IMR-90 (cell line): ENCODE data around the gene FCN1. TPM values are rescaled to one million over a fixed set of nuclear protein-coding genes. Genes with fewer than 3 reads are reported as not detected.

Source experiments
- ATAC-seq: fragments of 200-7000 bp; cut with Tn5 transposase; 2 replicates; pipeline ENCODE4 v1.9.1; 2020; ENCODE audit warnings: low read depth, mild to moderate bottlenecking, moderate library complexity
- BruUV-seq: library from RNA; stranded (reverse); fragments of 400-500 nt; replicated peaks from 2 replicates; lab custom pipeline; 2021; lab: Mats Ljungman, UMichigan
- CTCF ChIA-PET: fragments of 300-600 bp; formaldehyde crosslinking; extraction: SDS; loops from one replicate; lab custom pipeline; 2021; ENCODE audit warnings: antibody characterized with exemption; lab: Yijun Ruan, JAX
- POLR2A ChIA-PET: fragments of 300-600 bp; sonication (Branson Sonifier 250); formaldehyde crosslinking; loops from one replicate; lab custom pipeline; 2022; ENCODE audit warnings: antibody characterized with exemption; ENCODE audit not compliant: unreplicated experiment; lab: Charles Lee
- DNase-seq: peaks from one replicate; pipeline ENCODE4 v3.0.0; 2013
- H2AFZ ChIP-seq: replicated peaks from 2 replicates; pipeline ENCODE3; 2013; ENCODE audit warnings: low read length, mild to moderate bottlenecking; ENCODE audit not compliant: poor library complexity
- H2AK5ac ChIP-seq: 2 replicates; pipeline ENCODE4 v1.6.1; 2013; ENCODE audit warnings: low read depth, low read length, inconsistent platforms
- H2AK9ac ChIP-seq: replicated peaks from 2 replicates; pipeline ENCODE3; 2013; ENCODE audit warnings: mild to moderate bottlenecking, low read depth, low read length, moderate library complexity; ENCODE audit not compliant: poor library complexity
- H2BK120ac ChIP-seq: 2 replicates; pipeline ENCODE4 v1.6.1; 2013; ENCODE audit warnings: low read depth, low read length, inconsistent platforms
- H2BK15ac ChIP-seq: 3 replicates; pipeline ENCODE4 v1.6.1; 2013; ENCODE audit warnings: low read depth, low read length, inconsistent platforms
- H2BK20ac ChIP-seq: 2 replicates; pipeline ENCODE4 v1.6.1; 2013; ENCODE audit warnings: low read depth, mild to moderate bottlenecking, inconsistent platforms, low read length, moderate library complexity
- H2BK5ac ChIP-seq: 2 replicates; pipeline ENCODE4 v1.6.1; 2013; ENCODE audit warnings: mild to moderate bottlenecking, low read depth, low read length, inconsistent platforms; ENCODE audit not compliant: poor library complexity, severe bottlenecking
- H3K14ac ChIP-seq: replicated peaks from 2 replicates; pipeline ENCODE4 v1.6.1; 2013; ENCODE audit warnings: low read depth, low read length, inconsistent platforms
- H3K18ac ChIP-seq: 2 replicates; pipeline ENCODE4 v1.6.1; 2013; ENCODE audit warnings: low read depth, low read length, control low read depth
- H3K23ac ChIP-seq: 2 replicates; pipeline ENCODE4 v1.6.1; 2013; ENCODE audit warnings: low read depth, low read length, inconsistent platforms
- H3K27ac ChIP-seq: 2 replicates; pipeline ENCODE4 v1.5.1; 2013; ENCODE audit warnings: mild to moderate bottlenecking, control low read depth, low read length; ENCODE audit not compliant: insufficient read depth
- H3K27me3 ChIP-seq: 2 replicates; pipeline ENCODE4 v1.6.1; 2013; ENCODE audit warnings: low read length; ENCODE audit not compliant: control insufficient read depth, insufficient read depth
- H3K36me3 ChIP-seq: 2 replicates; pipeline ENCODE4 v1.6.1; 2013; ENCODE audit warnings: low read length, mixed read lengths; ENCODE audit not compliant: control insufficient read depth, insufficient read depth
- H3K4ac ChIP-seq: 2 replicates; pipeline ENCODE4 v1.6.1; 2013; ENCODE audit warnings: low read depth, low read length, inconsistent platforms
- H3K4me1 ChIP-seq: 2 replicates; pipeline ENCODE4 v1.6.1; 2013; ENCODE audit warnings: low read length, mixed read lengths; ENCODE audit not compliant: control insufficient read depth, insufficient read depth
- H3K4me2 ChIP-seq: 2 replicates; pipeline ENCODE4 v1.6.1; 2013; ENCODE audit warnings: low read depth, mild to moderate bottlenecking, control low read depth, low read length, moderate library complexity
- H3K4me3 ChIP-seq: 2 replicates; pipeline ENCODE4 v1.5.1; 2013; ENCODE audit warnings: low read depth, mild to moderate bottlenecking, control low read depth, low read length, moderate library complexity; ENCODE audit not compliant: insufficient read depth
- H3K56ac ChIP-seq: 2 replicates; pipeline ENCODE4 v1.6.1; 2013; ENCODE audit warnings: low read length, inconsistent platforms; ENCODE audit not compliant: insufficient read depth; ENCODE audit errors: extremely low read depth
- H3K79me1 ChIP-seq, 2 experiments: 2 replicates each; pipeline ENCODE4 v1.6.1; 2013; ENCODE audit warnings: low read length in 2 of 2, inconsistent platforms in 1 of 2, low read depth in 1 of 2
- H3K9ac ChIP-seq: 2 replicates; pipeline ENCODE4 v1.6.1; 2013; ENCODE audit warnings: low read depth, low read length, control low read depth
- H3K9me1 ChIP-seq: 2 replicates; pipeline ENCODE4 v1.6.1; 2013; ENCODE audit warnings: low read length, inconsistent platforms; ENCODE audit not compliant: insufficient read depth
- H3K9me3 ChIP-seq: 2 replicates; pipeline ENCODE4 v1.6.1; 2013; ENCODE audit warnings: low read length; ENCODE audit not compliant: control insufficient read depth, insufficient read depth
- H4K20me1 ChIP-seq: 2 replicates; pipeline ENCODE4 v1.6.1; 2013; ENCODE audit warnings: low read length, inconsistent platforms; ENCODE audit not compliant: insufficient read depth
- H4K5ac ChIP-seq: 2 replicates; pipeline ENCODE4 v1.6.1; 2013; ENCODE audit warnings: mild to moderate bottlenecking, low read depth, low read length, control low read depth
- H4K8ac ChIP-seq, 2 experiments: 2 replicates each; pipeline ENCODE4 v1.6.1; 2013; ENCODE audit warnings: low read depth in 2 of 2, low read length in 2 of 2, control low read depth in 1 of 2, inconsistent platforms in 1 of 2
- H4K91ac ChIP-seq: 2 replicates; pipeline ENCODE4 v1.6.1; 2013; ENCODE audit warnings: low read depth, low read length, inconsistent platforms; ENCODE audit not compliant: insufficient read depth
- MXI1 ChIP-seq: IDR thresholded peaks from 2 replicates; pipeline ENCODE4 v1.6.1; 2012; ENCODE audit warnings: low read depth, mild to moderate bottlenecking, low read length, moderate library complexity, borderline replicate concordance
- RCOR1 ChIP-seq: IDR thresholded peaks from 2 replicates; pipeline ENCODE4 v1.6.1; 2012; ENCODE audit warnings: mild to moderate bottlenecking, low read length, improper control_type of control experiment; ENCODE audit not compliant: insufficient replicate concordance
- WGBS, 2 experiments: methylation state at CpG; one replicate each; pipeline versions ENCODE4 v1.1.5 to v1.1.7; 2013; ENCODE audit warnings: missing lambda C conversion rate in 2 of 2; ENCODE audit not compliant: insufficient read length in 1 of 2; ENCODE audit errors: extremely low coverage in 2 of 2; 5-methylcytosine and 5-hydroxymethylcytosine counted together
- dilution Hi-C: fragments of 300-500 bp; cut with HindIII; formaldehyde crosslinking; loops from one replicate; pipeline ENCODE4 v1.14.3; 2018; ENCODE audit warnings: low sequenced_read_pairs; ENCODE audit not compliant: unreplicated experiment
- in situ Hi-C: fragments of 300-500 bp; cut with MboI; formaldehyde crosslinking; loops from 3 replicates; pipeline ENCODE4 v1.14.3; 2019; ENCODE audit warnings: low sequenced_read_pairs, inconsistent platforms, mixed read lengths
- intact Hi-C: fragments of 100-400 bp; cut with micrococcal nuclease; formaldehyde crosslinking; loops from 2 replicates; pipeline ENCODE4 v1.10.0; 2022
- polyA plus RNA-seq, 3 experiments: library from polyadenylated mRNA; depleted of rRNA; stranded (reverse); fragments of >200 nt; gene quantifications; 2 replicates each; pipeline ENCODE4 v1.2.3, GENCODE V29; 2012; ENCODE audit warnings: low replicate concordance in 1 of 3
- total RNA-seq: library from RNA; depleted of rRNA; stranded (reverse); fragments of >200 nt; gene quantifications from 2 replicates; pipeline ENCODE4 v1.2.3, GENCODE V29; 2012
- TF ChIP-seq, protein P1 (sequence below): conservative IDR thresholded peaks from 2 replicates; pipeline ENCODE4 v1.5.1; 2012; ENCODE audit warnings: mild to moderate bottlenecking, low read depth, low read length, improper control_type of control experiment

The FCN1 gene
- total and polyA plus RNA-seq, 2 of the 4 experiments (the other 2 are of a cell fraction), result not detected

DNA sequence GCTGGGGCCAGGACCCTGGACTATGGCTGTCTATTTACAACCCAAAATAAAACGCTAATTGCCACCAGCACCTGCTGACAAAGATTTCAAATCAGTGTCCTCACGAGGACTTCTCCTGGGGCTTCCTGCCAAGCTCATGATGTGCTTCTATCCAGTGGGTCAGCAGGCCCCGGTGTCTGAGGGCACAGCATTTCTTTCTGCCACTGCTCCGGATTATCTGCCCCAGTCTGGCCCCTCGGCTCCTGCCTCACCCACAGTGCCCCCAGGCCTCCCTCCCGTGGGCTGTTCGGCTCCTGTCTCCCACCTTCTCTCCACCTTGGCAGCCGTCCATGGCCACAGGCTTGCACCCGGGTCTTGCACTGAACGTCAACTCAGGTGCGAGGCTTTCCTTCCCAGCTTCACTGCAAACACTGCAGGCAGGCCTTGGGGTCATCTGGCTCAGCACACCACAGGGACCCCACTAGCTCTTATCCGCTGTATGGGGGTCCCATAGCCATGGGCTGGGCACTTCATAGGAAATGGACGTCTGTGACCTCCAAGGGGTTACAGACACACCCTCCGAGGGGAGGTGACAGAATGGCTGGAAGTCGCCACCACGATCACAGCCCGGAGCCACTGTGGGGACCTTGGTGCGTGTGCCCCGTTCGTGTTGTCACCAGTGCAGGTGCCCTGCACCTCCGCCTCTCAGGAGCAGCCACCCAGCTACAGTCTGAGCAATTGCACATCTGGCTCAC lies 43.8 kb upstream of the FCN1 start:
- Histone ChIP-seq H3K4me3 (no peak overlapping the region), H2AFZ (no peak overlapping the region), H3K4ac (no peak overlapping the region), H2BK5ac (no peak overlapping the region), H4K8ac (no peak overlapping the region), H3K23ac (no peak overlapping the region), H3K27me3 (peaks cover 3% of the 10 kb centered on the region; the same call in 1 of the 2 replicates), H2BK20ac (no peak overlapping the region), H3K4me1 (no peaks in the 10 kb centered on the region), H3K14ac (no peak overlapping the region), H3K9me1 (no peaks in the 10 kb centered on the region), H2AK5ac (no peak overlapping the region), H4K20me1 (no peaks in the 10 kb centered on the region), H3K27ac (no peak overlapping the region), H3K79me1 (no peaks in the 10 kb centered on the region), H3K36me3 (no peaks in the 10 kb centered on the region), H4K5ac (no peak overlapping the region), H3K9me3 (no peaks in the 10 kb centered on the region), H2AK9ac (no peak overlapping the region), H3K9ac (no peak overlapping the region), H3K4me2 (no peak overlapping the region), H3K56ac (no peak overlapping the region), H4K91ac (no peak overlapping the region), H2BK120ac (no peak overlapping the region), H2BK15ac (no peak overlapping the region), H3K18ac (no peak overlapping the region)
- ATAC-seq (no peak), DNase-seq (no peak)
- no TSS peak for BruUV-seq
- ChIA-PET POLR2A (no interaction called here), CTCF (no interaction called here)
- in situ Hi-C loops (no loop called here), dilution Hi-C loops (no loop called here), intact Hi-C loops (no loop called here)
- no peak for TF ChIP-seq RCOR1
- TF ChIP-seq MXI1, result no peak
- TF ChIP-seq, protein P1, sequence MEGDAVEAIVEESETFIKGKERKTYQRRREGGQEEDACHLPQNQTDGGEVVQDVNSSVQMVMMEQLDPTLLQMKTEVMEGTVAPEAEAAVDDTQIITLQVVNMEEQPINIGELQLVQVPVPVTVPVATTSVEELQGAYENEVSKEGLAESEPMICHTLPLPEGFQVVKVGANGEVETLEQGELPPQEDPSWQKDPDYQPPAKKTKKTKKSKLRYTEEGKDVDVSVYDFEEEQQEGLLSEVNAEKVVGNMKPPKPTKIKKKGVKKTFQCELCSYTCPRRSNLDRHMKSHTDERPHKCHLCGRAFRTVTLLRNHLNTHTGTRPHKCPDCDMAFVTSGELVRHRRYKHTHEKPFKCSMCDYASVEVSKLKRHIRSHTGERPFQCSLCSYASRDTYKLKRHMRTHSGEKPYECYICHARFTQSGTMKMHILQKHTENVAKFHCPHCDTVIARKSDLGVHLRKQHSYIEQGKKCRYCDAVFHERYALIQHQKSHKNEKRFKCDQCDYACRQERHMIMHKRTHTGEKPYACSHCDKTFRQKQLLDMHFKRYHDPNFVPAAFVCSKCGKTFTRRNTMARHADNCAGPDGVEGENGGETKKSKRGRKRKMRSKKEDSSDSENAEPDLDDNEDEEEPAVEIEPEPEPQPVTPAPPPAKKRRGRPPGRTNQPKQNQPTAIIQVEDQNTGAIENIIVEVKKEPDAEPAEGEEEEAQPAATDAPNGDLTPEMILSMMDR, result no peak
- 62% methylated on average over 12 of the region's 21 CpGs; no CpG with 5 or more reads in 1 of the 2 experiments for WGBS, 2 experiments
